Prostate gland (tissue), 2 donors: ENCODE measurements around the gene ATXN7. TPM values are rescaled to one million over a fixed set of nuclear protein-coding genes. Genes with fewer than 3 reads are reported as not detected.

Experiments
- DNase-seq: peaks from one replicate; pipeline ENCODE4 v3.0.0-alpha.2; 2019; ENCODE audit warnings: low spot score
- H3K27ac ChIP-seq, 2 donors: fragments of 200-600 bp; sonication (generic); 2 replicates each; pipeline ENCODE4 v1.5.1; 2017 to 2019
- H3K27me3 ChIP-seq: fragments of 200-600 bp; sonication (generic); replicated peaks from 2 replicates; pipeline ENCODE4 v1.5.1; 2019; ENCODE audit not compliant: insufficient read depth
- H3K36me3 ChIP-seq, 2 donors: fragments of 200-600 bp; sonication (generic); 1 replicate in 1 of 2; 2 replicates in 1 of 2; pipeline versions ENCODE4 v1.5.1 to v1.8.1; 2017 to 2019
- H3K4me1 ChIP-seq: fragments of 200-600 bp; sonication (generic); replicated peaks from 2 replicates; pipeline ENCODE4 v1.5.1; 2019
- H3K4me3 ChIP-seq, 2 donors: fragments of 200-600 bp; sonication (generic); 2 replicates each; pipeline ENCODE4 v1.5.1; 2017 to 2019
- H3K9me3 ChIP-seq: fragments of 200-600 bp; sonication (generic); 2 replicates; pipeline ENCODE4 v1.5.1; 2017
- POLR2A ChIP-seq: fragments of 450-650 bp; IDR thresholded peaks from one replicate; pipeline ENCODE4 v1.6.1; 2016; ENCODE audit warnings: antibody characterized with exemption, mild to moderate bottlenecking
- POLR2AphosphoS5 ChIP-seq: sonication (generic); formaldehyde crosslinking; IDR thresholded peaks from one replicate; pipeline ENCODE4 v1.6.1; 2017; ENCODE audit warnings: antibody characterized with exemption
- WGBS: methylation state at CpG from one replicate; pipeline ENCODE4 v1.1.5; 2018; 5-methylcytosine and 5-hydroxymethylcytosine counted together
- intact Hi-C: fragments of 100-400 bp; cut with DNase I; formaldehyde crosslinking; loops from one replicate; pipeline ENCODE4 v1.14.2; 2022
- total RNA-seq, 2 donors: library from RNA; depleted of rRNA; stranded (reverse); fragments of >200 nt; gene quantifications; one replicate each; pipeline ENCODE4 v1.1.0, GENCODE V29; 2016
- TF ChIP-seq, protein P1 (sequence below), 4 experiments: fragments of 200-600 bp in 2 of 4; fragments of 450-650 bp in 2 of 4; sonication (generic) in 2 of 4; IDR thresholded peaks; 1 replicate in 3 of 4; 2 replicates in 1 of 4; pipeline ENCODE4 v1.5.1; 2016 to 2019; ENCODE audit warnings: antibody characterized with exemption in 4 of 4, mild to moderate bottlenecking in 2 of 4, moderate library complexity in 2 of 4

ATXN7 gene
- total RNA-seq, 2 donors from 2014 or later: 18.0 to 30.8 TPM

DNA sequence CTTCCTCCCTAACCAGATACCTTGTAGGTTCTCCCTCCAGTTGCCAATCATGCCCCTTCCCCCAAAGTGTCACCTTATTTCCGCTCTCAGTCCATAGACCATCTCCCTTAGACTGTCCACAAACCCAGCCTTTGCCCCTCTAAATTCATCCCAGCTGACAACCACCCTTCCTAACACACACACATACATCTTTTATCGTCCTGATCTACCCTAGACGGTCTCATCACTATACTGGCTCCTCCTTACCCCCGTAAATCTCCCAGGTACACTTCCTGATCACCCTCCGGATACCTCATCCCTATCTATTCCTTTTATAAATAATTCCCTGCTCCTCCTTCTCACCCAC, 890 bp upstream of the ATXN7 start:
- H3K27me3 ChIP-seq: no peaks in the 10 kb centered on the region
- no peaks in the 10 kb centered on the region for H3K36me3 ChIP-seq
- H3K4me3 ChIP-seq: peak overlapping the region; percentile 92 to 98
- TF ChIP-seq POLR2AphosphoS5: no peak
- TF ChIP-seq, protein P1, sequence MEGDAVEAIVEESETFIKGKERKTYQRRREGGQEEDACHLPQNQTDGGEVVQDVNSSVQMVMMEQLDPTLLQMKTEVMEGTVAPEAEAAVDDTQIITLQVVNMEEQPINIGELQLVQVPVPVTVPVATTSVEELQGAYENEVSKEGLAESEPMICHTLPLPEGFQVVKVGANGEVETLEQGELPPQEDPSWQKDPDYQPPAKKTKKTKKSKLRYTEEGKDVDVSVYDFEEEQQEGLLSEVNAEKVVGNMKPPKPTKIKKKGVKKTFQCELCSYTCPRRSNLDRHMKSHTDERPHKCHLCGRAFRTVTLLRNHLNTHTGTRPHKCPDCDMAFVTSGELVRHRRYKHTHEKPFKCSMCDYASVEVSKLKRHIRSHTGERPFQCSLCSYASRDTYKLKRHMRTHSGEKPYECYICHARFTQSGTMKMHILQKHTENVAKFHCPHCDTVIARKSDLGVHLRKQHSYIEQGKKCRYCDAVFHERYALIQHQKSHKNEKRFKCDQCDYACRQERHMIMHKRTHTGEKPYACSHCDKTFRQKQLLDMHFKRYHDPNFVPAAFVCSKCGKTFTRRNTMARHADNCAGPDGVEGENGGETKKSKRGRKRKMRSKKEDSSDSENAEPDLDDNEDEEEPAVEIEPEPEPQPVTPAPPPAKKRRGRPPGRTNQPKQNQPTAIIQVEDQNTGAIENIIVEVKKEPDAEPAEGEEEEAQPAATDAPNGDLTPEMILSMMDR (IDR thresholded peaks at IDR 0.05): no peak
- TF ChIP-seq POLR2A: no peak
- intact Hi-C loops: no loop called here
- H3K9me3 ChIP-seq: no peaks in the 10 kb centered on the region
- H3K27ac ChIP-seq: peak overlapping the region; percentile 86 to 89
- WGBS: 18% methylated on average over 5 of the region's 5 CpGs
- no peak for DNase-seq
- no peaks in the 10 kb centered on the region for H3K4me1 ChIP-seq

DNA sequence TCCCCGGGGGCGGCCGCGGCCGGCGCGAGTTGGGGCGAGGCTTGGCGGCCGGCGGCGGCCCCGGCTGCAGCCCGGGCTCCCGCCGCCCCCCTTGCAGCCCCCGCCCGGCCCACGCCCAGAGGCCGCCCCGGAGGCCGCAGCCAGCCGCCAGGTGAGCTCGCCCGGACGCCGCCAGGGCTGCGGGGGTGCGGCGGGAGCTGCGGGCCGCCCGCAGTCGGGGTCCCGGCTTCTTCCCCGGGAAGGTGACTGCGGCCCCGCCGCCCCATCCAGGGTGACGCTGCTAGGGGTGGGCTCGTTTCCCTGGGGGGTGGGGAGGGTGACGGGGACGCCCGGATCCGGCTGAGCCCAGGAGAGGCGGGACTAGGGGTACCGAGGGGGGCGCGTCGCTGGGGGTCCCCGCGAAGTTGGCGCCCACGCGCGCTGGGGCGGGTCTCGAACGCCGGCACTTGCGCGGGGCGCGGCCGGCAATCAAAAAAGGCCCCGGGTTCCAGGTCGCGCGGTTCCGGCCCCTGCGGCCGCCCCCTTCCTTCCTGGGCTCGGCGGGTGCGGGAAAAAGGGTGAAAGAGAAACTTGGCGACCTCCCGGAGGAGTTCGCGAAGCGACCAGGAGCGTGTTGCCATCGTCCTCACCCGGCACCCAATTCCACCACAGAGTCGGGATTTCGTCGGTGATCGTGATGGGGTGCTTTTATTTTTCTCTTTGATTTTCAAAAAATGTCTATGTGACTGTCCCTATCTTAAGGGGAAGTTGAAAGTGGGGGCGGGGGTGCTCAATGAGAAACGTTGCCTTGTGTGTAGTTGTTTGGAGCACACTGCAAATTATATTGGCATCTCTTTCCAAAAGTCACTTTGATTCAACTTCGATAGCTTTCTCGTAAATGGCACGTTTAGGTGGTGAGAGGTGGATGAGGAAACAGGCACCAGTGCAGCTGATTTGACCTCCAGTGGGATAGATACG, 619 bp downstream of the ATXN7 start:
- peak; percentile 17 for DNase-seq
- intact Hi-C loops: no loop called here
- Histone ChIP-seq H3K9me3 (no peaks in the 10 kb centered on the region), H3K27ac (peak overlapping the region; percentile 81 to 83), H3K36me3 (no peaks in the 10 kb centered on the region), H3K4me3 (peak overlapping the region; percentile 92 to 98), H3K27me3 (no peaks in the 10 kb centered on the region), H3K4me1 (no peaks in the 10 kb centered on the region)
- no peak for TF ChIP-seq POLR2A
- TF ChIP-seq POLR2AphosphoS5: no peak
- TF ChIP-seq, protein P1 (IDR thresholded peaks at IDR 0.05): no peak
- under 1% methylated on average over 47 of the region's 93 CpGs for WGBS

DNA sequence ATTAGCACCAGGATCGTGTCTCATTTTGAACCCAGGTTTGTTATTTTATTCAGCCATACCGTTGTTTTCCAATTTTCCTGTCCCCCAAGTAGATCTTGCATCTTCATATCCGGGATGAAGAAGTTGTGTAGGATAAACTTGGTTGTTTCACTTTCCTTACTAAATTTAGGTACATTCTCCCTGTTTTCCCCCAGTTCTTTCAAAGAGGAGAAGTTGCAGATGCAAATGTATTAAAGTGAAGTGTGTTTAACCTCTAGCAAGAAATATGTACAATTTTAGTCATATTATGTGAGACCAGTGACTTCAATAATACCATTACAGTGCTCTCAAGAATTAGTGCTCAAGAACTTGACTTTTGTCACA, 1.3 kb downstream of the ATXN7 start:
- H3K36me3 ChIP-seq: no peaks in the 10 kb centered on the region
- peak overlapping the region; percentile 81 to 83 for H3K27ac ChIP-seq
- H3K27me3 ChIP-seq: no peaks in the 10 kb centered on the region
- TF ChIP-seq POLR2AphosphoS5: no peak
- TF ChIP-seq, protein P1 (IDR thresholded peaks at IDR 0.05): no peak
- TF ChIP-seq POLR2A: no peak
- no peak for DNase-seq
- no peaks in the 10 kb centered on the region for H3K4me1 ChIP-seq
- peak overlapping the region; percentile 92 to 98 for H3K4me3 ChIP-seq
- intact Hi-C loops: no loop called here
- WGBS: 8% methylated on average over 3 of the region's 3 CpGs
- H3K9me3 ChIP-seq: no peaks in the 10 kb centered on the region

DNA sequence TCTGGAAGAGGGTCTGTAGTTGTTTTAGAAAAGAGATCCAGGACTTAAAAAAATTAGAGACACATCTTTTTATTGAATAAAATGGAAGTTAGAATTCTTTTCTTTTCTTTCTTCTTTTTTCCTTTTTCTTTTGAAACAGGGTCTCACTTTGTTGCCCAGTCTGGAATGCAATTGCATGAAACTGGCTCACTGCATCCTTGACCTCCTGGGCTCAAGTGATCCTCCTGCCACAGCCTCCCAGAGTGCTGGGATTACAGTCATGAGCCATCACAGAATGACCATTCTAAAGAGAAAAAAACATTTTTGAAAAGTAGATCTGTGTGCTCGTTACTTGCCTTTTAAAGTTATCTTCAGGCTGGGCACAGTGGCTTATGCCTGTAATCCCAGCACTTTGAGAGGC, 3.6 kb downstream of the ATXN7 start:
- Histone ChIP-seq H3K4me1 (no peaks in the 10 kb centered on the region), H3K9me3 (no peaks in the 10 kb centered on the region), H3K36me3 (no peaks in the 10 kb centered on the region), H3K4me3 (no peak overlapping the region), H3K27me3 (no peaks in the 10 kb centered on the region), H3K27ac (no peak overlapping the region)
- WGBS: 95% methylated on average over 1 of the region's 1 CpG
- no peak for DNase-seq
- TF ChIP-seq POLR2AphosphoS5 (no peak), POLR2A (no peak)
- TF ChIP-seq, protein P1 (IDR thresholded peaks at IDR 0.05): no peak
- intact Hi-C loops: no loop called here
